T-cell (primary cell): Measurements from ENCODE around the gene DCC. TPM values are rescaled to one million over a fixed set of nuclear protein-coding genes. Genes with fewer than 3 reads are reported as not detected.

Experiments used
- ATAC-seq, 4 experiments: fragments of 200-7000 bp in 3 of 4; fragments of 150-1000 bp in 1 of 4; cut with Tn5 transposase; replicated peaks in 1 of 4; 1 replicate in 3 of 4; 2 replicates in 1 of 4; pipeline ENCODE4 v1.10.0; 2021; ENCODE audit warnings: moderate library complexity in 3 of 4, mild to moderate bottlenecking in 2 of 4, moderate number of reproducible peaks in 1 of 4
- CTCF ChIA-PET, 2 donors: fragments of 300-600 bp; sonication (Branson Sonifier 250); formaldehyde crosslinking; loops; one replicate each; lab custom pipeline; 2022; ENCODE audit warnings: antibody characterized with exemption in 2 of 2; lab: Charles Lee
- POLR2A ChIA-PET, 2 donors: fragments of 300-600 bp; sonication (Branson Sonifier 250); formaldehyde crosslinking; loops; one replicate each; lab custom pipeline; 2022; ENCODE audit warnings: antibody characterized with exemption in 2 of 2; lab: Charles Lee
- DNase-seq, 35 experiments: peaks; one replicate each; pipeline versions ENCODE4 v3.0.0 to v3.0.0-alpha.2; 2013 to 2023
- H3K27ac ChIP-seq: one replicate; pipeline ENCODE4 v1.5.1; 2013; ENCODE audit warnings: low read length
- H3K27me3 ChIP-seq, 2 experiments: replicated peaks in 1 of 2; 1 replicate in 1 of 2; 2 replicates in 1 of 2; pipeline versions ENCODE4 v1.6.1 to v1.7.0; 2013; ENCODE audit warnings: low read length in 1 of 2, mixed read lengths in 1 of 2; ENCODE audit not compliant: control insufficient read depth in 2 of 2, insufficient read depth in 2 of 2; ENCODE audit errors: extremely low read depth in 1 of 2
- H3K36me3 ChIP-seq, 2 donors: 1 replicate in 1 of 2; 2 replicates in 1 of 2; pipeline versions ENCODE4 v1.6.1 to v1.7.0; 2013; ENCODE audit warnings: low read length in 1 of 2; ENCODE audit not compliant: control insufficient read depth in 2 of 2, insufficient read depth in 1 of 2; ENCODE audit errors: extremely low read depth in 1 of 2
- H3K4me1 ChIP-seq, 2 experiments: 1 replicate in 1 of 2; 2 replicates in 1 of 2; pipeline versions ENCODE4 v1.6.1 to v1.7.0; 2013; ENCODE audit warnings: low read length in 2 of 2, mixed read lengths in 1 of 2; ENCODE audit not compliant: insufficient read depth in 2 of 2, control insufficient read depth in 1 of 2; ENCODE audit errors: extremely low read depth in 1 of 2
- H3K4me3 ChIP-seq, 2 donors: 1 replicate in 1 of 2; 2 replicates in 1 of 2; pipeline versions ENCODE4 v1.5.1 to v1.7.0; 2013; ENCODE audit warnings: mild to moderate bottlenecking in 2 of 2, low read length in 1 of 2, moderate library complexity in 1 of 2; ENCODE audit not compliant: control insufficient read depth in 1 of 2; ENCODE audit errors: extremely low read depth in 1 of 2
- H3K9me3 ChIP-seq: 2 replicates; pipeline ENCODE4 v1.7.0; 2013
- H3K27ac Mint-ChIP-seq, 2 donors: one replicate each; pipeline ENCODE4 v1.8.0; 2020 to 2021; ENCODE audit warnings: mild to moderate bottlenecking in 2 of 2, mixed read lengths in 2 of 2
- H3K27me3 Mint-ChIP-seq, 2 donors: one replicate each; pipeline ENCODE4 v1.8.0; 2021 to 2022; ENCODE audit warnings: mixed read lengths in 2 of 2
- H3K36me3 Mint-ChIP-seq: one replicate; pipeline ENCODE4 v1.8.0; 2021; ENCODE audit warnings: mixed read lengths
- H3K4me1 Mint-ChIP-seq, 3 donors: one replicate each; pipeline ENCODE4 v1.8.0; 2020 to 2022; ENCODE audit warnings: mixed read lengths in 3 of 3, mild to moderate bottlenecking in 1 of 3
- H3K4me3 Mint-ChIP-seq, 3 donors: one replicate each; pipeline ENCODE4 v1.8.0; 2020 to 2022; ENCODE audit warnings: mild to moderate bottlenecking in 3 of 3, mixed read lengths in 3 of 3, moderate library complexity in 3 of 3
- H3K9me3 Mint-ChIP-seq, 3 donors: one replicate each; pipeline ENCODE4 v1.8.0; 2020 to 2022; ENCODE audit warnings: mixed read lengths in 3 of 3
- WGBS: methylation state at CpG from one replicate; pipeline ENCODE4 v1.1.5; 2013; ENCODE audit warnings: missing lambda C conversion rate; ENCODE audit not compliant: insufficient coverage; 5-methylcytosine and 5-hydroxymethylcytosine counted together
- total RNA-seq, 35 experiments: library from RNA in 6 of 35; stranded (reverse) in 6 of 35; fragments of 120-200 nt in 1 of 35; gene quantifications; one replicate each; pipeline versions ENCODE4 v1.2.1 to v1.2.4 and lab custom pipeline; 2013 to 2026

Gene DCC
- total RNA-seq, 5 donors from 2014 or later (not counting 1 experiment from before 2014, with no cell fraction given) = not detected

GRCh38 chr18:52582516-52582915 lies 242.5 kb downstream of the DCC start:
- ATAC-seq (no peak), DNase-seq (no peak)
- Mint-ChIP-seq H3K4me3 (no peak overlapping the region), H3K4me1 (no peaks in the 10 kb centered on the region), H3K27me3 (no peaks in the 10 kb centered on the region), H3K9me3 (peaks cover 0 to 13% (median 10%) of the 10 kb centered on the region in 3 donors), H3K36me3 (no peaks in the 10 kb centered on the region), H3K27ac (no peak overlapping the region)
- Histone ChIP-seq H3K4me1 (no peaks in the 10 kb centered on the region), H3K9me3 (no peaks in the 10 kb centered on the region), H3K27me3 (no peaks in the 10 kb centered on the region), H3K36me3 (no peaks in the 10 kb centered on the region), H3K27ac (no peak overlapping the region), H3K4me3 (no peak overlapping the region)
- ChIA-PET CTCF (no interaction called here), POLR2A (no interaction called here)
- WGBS = no CpG with 5 or more reads among the region's 1 CpG

GRCh38 chr18:52588931-52589330 lies 248.9 kb downstream of the DCC start:
- Mint-ChIP-seq H3K36me3 (no peaks in the 10 kb centered on the region), H3K27me3 (no peaks in the 10 kb centered on the region), H3K4me3 (no peak overlapping the region), H3K27ac (no peak overlapping the region), H3K4me1 (no peaks in the 10 kb centered on the region), H3K9me3 (peaks cover 3 to 14% (median 6%) of the 10 kb centered on the region in 3 donors)
- Histone ChIP-seq H3K4me3 (no peak overlapping the region), H3K4me1 (no peaks in the 10 kb centered on the region), H3K27ac (no peak overlapping the region), H3K9me3 (no peaks in the 10 kb centered on the region), H3K27me3 (no peaks in the 10 kb centered on the region), H3K36me3 (no peaks in the 10 kb centered on the region)
- DNase-seq = no peak
- ATAC-seq = no peak
- POLR2A ChIA-PET = no interaction called here
- CTCF ChIA-PET = no interaction called here

GRCh38 chr18:52596748-52597435 lies 256.9 kb downstream of the DCC start:
- Mint-ChIP-seq H3K36me3 (no peaks in the 10 kb centered on the region), H3K4me1 (no peaks in the 10 kb centered on the region), H3K4me3 (no peak overlapping the region), H3K9me3 (peaks cover 6 to 11% (median 6%) of the 10 kb centered on the region in 3 donors), H3K27ac (no peak overlapping the region), H3K27me3 (no peaks in the 10 kb centered on the region)
- Histone ChIP-seq H3K4me1 (no peaks in the 10 kb centered on the region), H3K36me3 (no peaks in the 10 kb centered on the region), H3K4me3 (no peak overlapping the region), H3K9me3 (no peaks in the 10 kb centered on the region), H3K27me3 (no peaks in the 10 kb centered on the region), H3K27ac (no peak overlapping the region)
- no CpG with 5 or more reads among the region's 5 CpGs for WGBS
- POLR2A ChIA-PET = no interaction called here
- CTCF ChIA-PET = no interaction called here
- no peak for ATAC-seq
- DNase-seq = no peak

GRCh38 chr18:52598921-52599320 lies 258.9 kb downstream of the DCC start:
- Histone ChIP-seq H3K4me3 (no peak overlapping the region), H3K4me1 (no peaks in the 10 kb centered on the region), H3K27me3 (no peaks in the 10 kb centered on the region), H3K27ac (no peak overlapping the region), H3K36me3 (no peaks in the 10 kb centered on the region), H3K9me3 (no peaks in the 10 kb centered on the region)
- POLR2A ChIA-PET = no interaction called here
- ATAC-seq (no peak), DNase-seq (no peak)
- peaks cover 0 to 11% (median 6%) of the 10 kb centered on the region in 3 donors for H3K9me3 Mint-ChIP-seq
- H3K27ac Mint-ChIP-seq = no peak overlapping the region
- no peak overlapping the region for H3K4me3 Mint-ChIP-seq
- H3K27me3 Mint-ChIP-seq = no peaks in the 10 kb centered on the region
- CTCF ChIA-PET = no interaction called here
- no peaks in the 10 kb centered on the region for H3K4me1 Mint-ChIP-seq
- WGBS = 44% methylated on average over 2 of the region's 2 CpGs
- no peaks in the 10 kb centered on the region for H3K36me3 Mint-ChIP-seq

GRCh38 chr18:52602820-52603219 lies 262.8 kb downstream of the DCC start:
- Histone ChIP-seq H3K4me3 (no peak overlapping the region), H3K4me1 (no peaks in the 10 kb centered on the region), H3K27ac (no peak overlapping the region), H3K36me3 (no peaks in the 10 kb centered on the region), H3K9me3 (no peaks in the 10 kb centered on the region), H3K27me3 (no peaks in the 10 kb centered on the region)
- CTCF ChIA-PET = no interaction called here
- H3K27ac Mint-ChIP-seq = no peak overlapping the region
- H3K9me3 Mint-ChIP-seq = peaks cover 0 to 9% (median 0%) of the 10 kb centered on the region in 3 donors
- H3K4me1 Mint-ChIP-seq = no peaks in the 10 kb centered on the region
- H3K4me3 Mint-ChIP-seq = no peak overlapping the region
- POLR2A ChIA-PET = no interaction called here
- no CpG with 5 or more reads among the region's 1 CpG for WGBS
- no peaks in the 10 kb centered on the region for H3K36me3 Mint-ChIP-seq
- DNase-seq (no peak), ATAC-seq (no peak)
- no peaks in the 10 kb centered on the region for H3K27me3 Mint-ChIP-seq

GRCh38 chr18:52605345-52605744 lies 265.3 kb downstream of the DCC start:
- Histone ChIP-seq H3K27ac (no peak overlapping the region), H3K36me3 (no peaks in the 10 kb centered on the region), H3K9me3 (no peaks in the 10 kb centered on the region), H3K27me3 (no peaks in the 10 kb centered on the region), H3K4me3 (no peak overlapping the region), H3K4me1 (no peaks in the 10 kb centered on the region)
- Mint-ChIP-seq H3K4me1 (no peaks in the 10 kb centered on the region), H3K9me3 (peaks cover 0 to 5% (median 0%) of the 10 kb centered on the region in 3 donors), H3K4me3 (no peak overlapping the region), H3K27ac (no peak overlapping the region), H3K36me3 (no peaks in the 10 kb centered on the region), H3K27me3 (no peaks in the 10 kb centered on the region)
- ATAC-seq (no peak), DNase-seq (no peak)
- ChIA-PET POLR2A (no interaction called here), CTCF (no interaction called here)
- no CpG with 5 or more reads among the region's 3 CpGs for WGBS

GRCh38 chr18:52607985-52608384 lies 268.0 kb downstream of the DCC start:
- peaks cover 0 to 5% (median 0%) of the 10 kb centered on the region in 3 donors for H3K9me3 Mint-ChIP-seq
- H3K27ac ChIP-seq = no peak overlapping the region
- H3K27me3 Mint-ChIP-seq = no peaks in the 10 kb centered on the region
- ATAC-seq (no peak), DNase-seq (no peak)
- CTCF ChIA-PET = no interaction called here
- POLR2A ChIA-PET = no interaction called here
- no peaks in the 10 kb centered on the region for H3K9me3 ChIP-seq
- no CpG with 5 or more reads among the region's 2 CpGs for WGBS
- no peaks in the 10 kb centered on the region for H3K4me1 ChIP-seq
- no peak overlapping the region for H3K4me3 Mint-ChIP-seq
- H3K27me3 ChIP-seq = no peaks in the 10 kb centered on the region
- H3K36me3 Mint-ChIP-seq = no peaks in the 10 kb centered on the region
- no peaks in the 10 kb centered on the region for H3K36me3 ChIP-seq
- no peak overlapping the region for H3K4me3 ChIP-seq
- no peaks in the 10 kb centered on the region for H3K4me1 Mint-ChIP-seq
- no peak overlapping the region for H3K27ac Mint-ChIP-seq
